HG03469 (cell line): ENCODE data around the gene ERGIC1.

Source experiments
- ATAC-seq: cut with Tn5 transposase; IDR thresholded peaks from one replicate; pipeline ENCODE4 v1.9.1; 2021; ENCODE audit warnings: mild to moderate bottlenecking, moderate library complexity, moderate number of reproducible peaks; ENCODE audit not compliant: unreplicated experiment

Gene ERGIC1

DNA sequence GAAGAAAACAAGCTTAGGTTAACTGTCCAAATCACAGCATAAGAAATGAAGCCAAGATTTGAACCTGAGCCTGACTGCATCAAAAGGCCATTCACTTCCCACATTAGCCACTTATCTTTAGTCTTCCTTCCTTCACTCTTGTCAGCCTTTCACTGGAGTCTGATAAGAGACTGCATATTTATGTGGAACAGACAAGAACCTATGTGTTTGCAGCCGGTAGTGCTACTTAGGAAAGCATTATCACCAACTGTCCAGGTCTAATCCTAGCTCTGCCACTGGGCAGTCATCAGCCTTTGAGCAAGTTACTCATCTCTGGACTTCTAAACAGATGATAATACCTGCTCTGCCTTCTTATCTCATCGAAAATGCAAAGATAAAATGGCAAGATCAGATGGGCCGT is 137.4 kb downstream of the ERGIC1 start:
- no peak for ATAC-seq

DNA sequence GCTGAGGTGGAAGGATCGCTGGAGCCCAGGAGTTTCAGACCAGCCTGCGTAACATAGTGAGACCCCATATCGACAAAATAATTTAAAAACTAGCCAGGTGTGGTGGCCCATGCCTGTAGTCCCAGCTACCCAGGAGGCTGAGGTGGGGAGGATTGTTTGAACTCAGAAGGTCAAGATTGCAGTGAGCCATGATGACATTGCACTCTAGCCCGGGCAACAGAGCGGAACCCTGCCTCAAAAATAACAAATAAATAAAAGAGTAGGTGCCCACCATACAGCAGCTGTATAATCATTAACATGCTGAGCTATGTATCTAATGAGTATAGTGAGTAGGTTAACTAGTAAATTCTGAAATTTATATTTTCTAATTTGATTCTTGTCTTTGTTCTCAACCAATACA is 138.5 kb downstream of the ERGIC1 start:
- ATAC-seq: no peak

DNA sequence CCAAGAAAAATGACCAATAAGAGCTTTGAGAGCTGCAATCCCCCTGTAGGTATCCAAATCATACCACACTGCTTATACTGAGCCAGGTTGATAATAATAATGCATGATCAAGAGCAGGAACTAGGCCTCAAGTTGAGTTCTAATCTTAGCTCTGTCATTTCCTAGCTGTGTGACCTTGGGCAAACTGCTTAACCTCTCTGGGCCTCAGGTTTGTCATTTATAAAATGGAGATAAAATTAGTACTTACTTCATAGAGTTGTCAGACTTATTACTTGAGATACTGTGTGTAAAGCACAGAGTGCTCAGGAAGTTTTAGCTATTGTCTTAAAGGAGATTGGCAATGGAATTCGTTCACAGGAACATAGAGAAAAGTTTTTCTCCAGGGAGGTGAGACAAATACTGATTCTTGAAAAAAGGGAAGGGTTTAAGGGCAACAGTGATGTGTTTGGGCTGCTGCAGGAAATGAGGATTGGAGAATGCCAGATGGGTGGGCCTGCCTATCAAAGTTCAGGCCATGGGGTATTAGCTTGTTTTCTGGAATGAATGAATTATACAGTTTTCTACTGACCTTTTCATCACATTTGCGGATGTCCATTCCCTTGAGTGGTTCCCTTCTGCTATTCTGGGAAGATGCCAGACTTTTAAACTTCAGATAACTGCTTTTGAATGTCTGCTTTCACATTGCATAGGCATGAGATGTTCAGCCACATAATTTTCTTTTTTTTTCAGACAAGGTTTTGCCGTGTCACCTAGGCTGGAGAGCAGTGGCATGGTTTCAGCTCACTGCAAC is 139.3 kb downstream of the ERGIC1 start:
- no peak for ATAC-seq

DNA sequence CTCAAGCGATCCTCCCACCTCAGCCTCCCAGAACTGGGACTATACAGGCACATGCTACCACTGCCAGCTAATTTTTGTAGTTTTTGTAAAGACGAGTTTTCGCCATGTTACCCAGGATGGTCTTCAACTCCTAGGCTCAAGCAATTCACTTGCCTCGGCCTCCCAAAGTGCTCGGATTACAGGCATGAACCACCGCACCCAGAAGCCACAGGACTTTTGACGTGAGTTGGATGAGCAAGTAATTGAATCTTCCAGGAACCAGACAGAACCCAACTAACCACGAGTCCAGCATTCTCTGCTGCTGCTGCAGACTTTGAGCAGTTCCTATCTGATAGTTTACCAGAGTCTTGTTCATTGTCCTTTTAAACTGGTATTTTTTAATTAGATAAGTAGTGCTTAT is 139.9 kb downstream of the ERGIC1 start:
- ATAC-seq: no peak

DNA sequence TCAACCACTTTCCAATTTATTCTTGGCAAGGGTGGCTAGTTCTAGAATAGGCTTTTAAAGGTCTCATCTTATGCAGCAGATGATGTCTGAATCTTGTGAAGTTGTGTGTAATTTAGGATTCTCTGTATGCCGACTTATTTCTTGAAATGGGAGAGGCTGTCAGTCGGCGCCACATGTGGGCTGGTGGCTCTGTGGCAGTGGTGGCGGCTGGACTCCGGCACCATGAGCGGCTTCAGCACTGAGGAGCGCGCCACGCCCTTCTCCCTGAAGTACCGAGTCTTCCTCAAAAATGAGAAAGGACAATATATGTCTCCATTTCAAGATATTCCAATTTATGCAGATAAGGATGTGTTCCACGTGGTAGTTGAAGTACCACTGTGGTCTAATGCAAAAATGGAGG is 141.2 kb downstream of the ERGIC1 start:
- no peak for ATAC-seq

DNA sequence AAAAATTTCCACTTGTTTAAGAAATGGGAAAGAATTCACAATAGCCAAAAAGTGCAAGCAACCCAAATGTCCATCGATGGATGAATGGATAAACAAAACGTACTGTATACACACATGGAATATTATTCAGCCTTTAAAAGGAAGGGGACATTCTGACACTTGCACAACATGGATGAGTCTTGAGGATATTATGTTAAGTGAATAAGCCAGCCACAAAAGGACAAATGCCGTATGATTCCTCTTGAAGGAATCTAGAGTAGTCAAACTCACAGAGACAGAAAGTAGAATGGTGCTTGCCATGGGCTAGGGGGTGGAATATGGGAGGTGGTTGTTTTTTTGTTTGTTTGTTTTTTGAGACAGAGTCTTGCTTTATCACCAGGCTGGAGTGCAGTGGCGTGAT is 145.7 kb downstream of the ERGIC1 start:
- no peak for ATAC-seq

DNA sequence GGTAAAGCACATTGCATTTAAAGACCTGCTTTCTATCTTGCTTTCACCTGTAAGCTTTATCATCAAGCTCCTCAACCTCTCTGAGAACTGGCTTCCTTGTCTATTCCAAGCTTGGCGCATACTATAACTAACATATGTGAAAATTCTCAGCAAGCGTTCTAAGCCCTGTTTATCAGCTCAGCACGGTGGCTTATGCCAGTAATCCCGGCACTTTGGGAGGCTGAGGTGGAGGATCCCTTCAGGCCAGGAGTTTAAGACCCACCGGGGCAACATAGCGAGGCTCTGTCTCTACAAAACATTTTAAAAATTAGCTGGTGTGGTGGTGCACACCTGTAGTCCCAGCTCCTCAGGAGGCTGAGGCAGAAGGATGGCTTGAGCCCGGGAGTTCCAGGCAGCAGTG is 147.9 kb downstream of the ERGIC1 start:
- no peak for ATAC-seq

DNA sequence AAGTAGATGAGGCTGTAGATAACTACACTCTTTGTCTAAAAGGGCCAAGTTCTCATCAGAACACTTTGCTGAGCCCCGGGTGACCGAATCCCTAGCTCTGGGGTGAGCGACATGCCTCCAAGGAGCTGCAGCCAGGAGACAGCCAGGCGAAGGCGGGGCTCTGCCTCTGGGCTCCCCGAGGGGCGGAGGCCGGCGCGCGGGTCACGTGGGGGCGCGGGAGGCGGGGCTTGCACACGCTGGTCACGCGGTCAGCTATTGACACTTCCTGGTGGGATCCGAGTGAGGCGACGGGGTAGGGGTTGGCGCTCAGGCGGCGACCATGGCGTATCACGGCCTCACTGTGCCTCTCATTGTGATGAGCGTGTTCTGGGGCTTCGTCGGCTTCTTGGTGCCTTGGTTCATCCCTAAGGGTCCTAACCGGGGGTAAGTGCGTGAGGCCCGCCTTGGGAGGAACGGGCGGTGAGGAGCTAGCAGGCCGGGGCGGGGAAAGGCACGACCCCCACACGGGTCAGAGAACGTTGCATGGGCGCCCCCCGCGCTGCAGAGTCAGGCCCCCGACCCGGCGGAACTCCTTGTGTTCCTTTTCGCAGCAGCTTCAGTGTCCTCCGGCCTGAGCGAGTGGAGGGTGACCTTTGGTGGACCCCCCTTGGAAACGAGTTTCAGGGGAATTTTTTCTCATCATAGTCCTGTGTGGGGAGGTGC is 149.6 kb downstream of the ERGIC1 start, which contains the start of gene ATP6V0E1:
Gene ATP6V0E1 (plus strand): TSS at position 230 of the 702 bp plus-strand sequence. CDS start 90 bp downstream, at position 320.
- ATAC-seq: peak; percentile 78

DNA sequence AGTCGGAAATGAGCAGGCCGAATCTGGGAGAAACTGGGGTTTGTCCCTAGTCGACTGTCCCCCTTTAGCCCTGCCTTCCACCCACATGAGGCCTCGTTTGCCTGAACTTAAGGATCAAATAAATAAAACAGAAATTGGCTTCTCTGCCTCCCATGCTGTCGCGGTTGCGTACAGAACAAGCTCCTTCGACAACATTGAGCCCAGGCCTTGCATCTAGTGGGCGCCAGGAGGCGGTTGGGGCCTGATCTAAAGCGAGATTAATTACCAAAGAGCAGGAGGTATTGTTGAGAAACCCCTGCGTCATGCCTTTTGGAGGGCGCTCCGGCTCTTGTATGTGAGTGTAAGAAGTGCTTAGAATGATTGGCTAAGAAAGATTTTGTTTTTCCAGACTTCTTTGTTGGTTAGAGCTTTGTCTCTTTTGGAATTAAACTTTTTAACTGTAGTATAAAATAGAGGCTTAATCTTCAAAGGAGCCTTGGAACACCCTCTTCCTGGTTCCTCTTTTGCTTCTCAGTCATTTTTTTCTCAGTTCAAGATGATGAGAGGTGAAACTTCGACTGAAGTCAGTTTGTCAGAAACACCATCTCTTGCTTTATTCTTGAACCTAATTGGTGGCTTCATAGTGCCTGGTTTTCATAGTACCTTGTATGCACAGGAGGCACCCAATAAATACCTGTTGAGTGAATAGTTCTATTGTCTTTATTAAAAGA is 150.3 kb downstream of the ERGIC1 start:
- peak; percentile 48 for ATAC-seq

DNA sequence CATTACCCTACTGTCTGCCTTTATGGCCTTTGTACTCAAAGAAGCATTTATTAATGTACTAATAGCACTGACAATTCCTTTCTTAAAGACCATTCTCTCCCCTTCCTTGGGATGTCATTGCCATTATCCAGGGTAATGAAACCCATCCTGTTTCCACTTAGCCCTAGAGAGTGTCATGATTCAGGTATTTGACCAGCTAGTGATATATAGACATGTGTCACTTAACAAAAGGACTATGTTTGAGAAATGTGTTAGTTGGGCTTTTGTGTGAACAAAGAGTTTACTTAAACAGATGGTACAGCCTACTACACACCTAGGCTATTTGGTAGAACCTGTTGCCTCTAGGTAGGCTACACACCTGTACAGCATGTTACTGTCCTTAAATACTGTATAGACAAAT is 151.5 kb downstream of the ERGIC1 start:
- ATAC-seq: no peak

DNA sequence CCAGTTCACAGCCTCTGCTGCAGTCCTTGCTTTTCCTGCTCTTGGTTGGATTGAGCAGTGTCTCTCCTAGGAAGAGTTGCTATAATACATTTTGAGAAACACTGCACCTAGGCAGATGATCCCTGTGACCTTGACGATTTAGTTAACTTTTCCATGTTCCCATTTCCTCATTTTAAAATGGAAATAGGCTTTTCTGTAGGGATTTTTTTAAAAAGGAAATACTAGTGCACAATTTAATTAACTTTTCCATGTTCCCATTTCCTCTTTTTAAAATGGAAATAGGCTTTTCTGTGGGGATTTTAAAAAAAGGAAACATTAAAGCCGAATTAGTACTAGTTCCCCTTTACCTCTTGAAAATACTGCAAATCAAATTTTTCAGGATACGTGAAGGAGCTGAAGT is 154.2 kb downstream of the ERGIC1 start:
- no peak for ATAC-seq

DNA sequence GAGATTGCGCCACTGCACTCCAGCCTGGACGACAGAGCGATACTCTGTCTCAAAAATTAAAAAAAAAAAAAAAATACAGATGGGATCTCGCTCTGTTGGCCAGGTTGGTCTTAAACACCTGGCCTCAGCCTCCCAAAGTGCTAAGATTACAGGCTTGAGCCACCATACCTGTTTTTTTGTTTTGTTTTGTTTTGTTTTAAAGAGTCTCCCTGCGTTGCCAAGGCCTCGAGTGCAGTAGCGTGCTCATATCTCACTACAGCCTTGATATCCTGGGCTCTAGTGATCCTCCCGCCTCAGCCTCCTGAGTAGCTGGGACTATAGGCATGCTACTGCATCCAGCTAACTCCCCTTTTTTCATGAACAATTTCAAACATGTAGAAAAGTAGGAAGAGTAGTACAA is 156.7 kb downstream of the ERGIC1 start:
- ATAC-seq: no peak

DNA sequence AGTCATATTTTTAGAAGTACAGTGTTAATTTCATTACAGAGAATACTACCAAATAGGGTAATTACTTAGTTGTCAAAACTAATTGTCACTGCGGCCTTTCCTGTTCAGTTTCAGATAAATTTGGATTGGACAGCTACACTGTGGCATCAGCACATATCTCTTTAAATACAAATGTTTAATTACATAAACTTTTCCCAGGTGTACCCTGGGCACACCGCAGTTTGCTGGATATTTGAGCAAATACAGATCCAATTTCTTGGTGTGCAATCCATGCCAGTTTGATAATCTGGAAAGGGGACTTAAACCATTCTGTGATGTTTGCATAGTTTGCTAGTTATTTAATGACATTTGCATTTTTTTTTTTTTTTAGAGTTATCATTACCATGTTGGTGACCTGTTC is 160.4 kb downstream of the ERGIC1 start:
- no peak for ATAC-seq

DNA sequence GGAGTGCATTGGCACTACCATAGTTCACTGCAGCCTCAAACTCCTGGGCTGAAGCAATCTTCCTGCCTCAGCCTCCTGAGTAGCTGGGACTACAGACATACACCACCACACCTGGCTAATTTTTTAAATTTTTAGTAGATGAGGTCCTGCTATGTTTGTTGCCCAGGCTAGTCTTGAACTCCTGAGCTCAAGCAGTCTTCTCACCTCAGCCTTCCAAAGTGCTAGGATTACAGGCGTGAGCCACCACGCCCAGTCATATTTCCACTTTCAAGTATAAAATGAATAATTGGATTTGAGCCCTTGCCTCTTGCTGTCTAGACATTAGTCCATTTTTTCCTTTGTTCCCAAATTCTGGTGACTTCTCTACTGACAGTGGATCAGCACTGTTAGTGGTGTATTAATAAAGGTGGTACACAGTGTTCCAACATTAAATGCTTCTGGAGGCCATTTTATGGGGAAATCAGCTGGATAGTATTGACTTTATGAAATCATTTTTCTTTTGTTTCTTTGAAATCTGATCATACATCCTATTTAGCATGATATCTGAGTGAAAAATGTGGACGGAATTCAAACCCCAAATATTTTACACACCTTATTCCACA is 165.4 kb downstream of the ERGIC1 start:
- ATAC-seq: no peak

DNA sequence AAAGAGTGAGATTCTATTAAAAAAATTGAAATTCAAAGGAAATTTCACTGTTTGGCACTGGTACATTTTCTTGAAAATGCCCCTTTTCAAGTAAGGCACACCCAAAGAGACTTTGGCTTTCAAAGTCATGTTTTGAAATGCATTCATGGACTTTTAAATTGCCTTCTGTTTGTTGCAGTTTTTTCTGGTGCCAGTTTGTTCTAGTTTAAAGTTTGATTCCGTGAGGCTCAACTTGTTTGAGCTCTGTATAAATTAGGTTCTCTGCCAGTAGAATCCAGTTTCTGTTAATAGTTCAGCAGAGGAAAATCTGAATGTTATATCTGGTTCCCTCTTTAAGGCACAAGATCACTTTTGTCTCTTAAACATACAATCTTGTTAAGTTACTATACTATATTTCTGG is 165.9 kb downstream of the ERGIC1 start:
- ATAC-seq: no peak

DNA sequence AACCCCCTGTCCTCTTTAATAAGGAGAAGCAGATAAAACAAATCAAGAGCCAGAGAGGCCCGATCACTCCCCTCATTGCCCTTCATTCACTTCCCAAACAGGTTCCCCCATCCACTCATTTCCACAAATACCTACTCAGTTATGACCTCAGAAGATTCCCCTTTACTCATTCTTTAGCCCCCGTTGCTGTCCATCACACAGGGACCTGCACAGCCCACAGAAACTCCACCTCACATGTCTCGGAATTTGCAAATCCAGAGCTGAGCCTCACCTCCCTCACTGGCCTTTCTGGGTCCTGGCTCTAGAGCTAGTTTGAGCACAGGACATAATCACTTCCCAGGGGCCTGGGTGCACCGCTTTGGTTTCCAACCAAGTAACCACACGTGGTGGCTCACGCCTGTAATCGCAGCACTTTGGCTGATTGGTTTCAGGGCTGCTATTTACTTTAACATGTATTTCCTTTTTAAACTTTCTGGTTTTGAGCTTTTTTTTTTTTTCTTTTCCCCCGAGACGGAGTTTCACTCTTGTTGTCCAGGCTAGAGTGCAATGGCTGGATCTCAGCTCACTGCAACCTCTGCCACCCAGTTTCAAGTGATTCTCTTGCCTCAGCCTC is 167.3 kb downstream of the ERGIC1 start:
- peak; percentile 64 for ATAC-seq
